GM19193 (cell line): ENCODE measurements around the gene ACTR8.

ENCODE experiments used
- POLR2A ChIP-seq: IDR thresholded peaks from 4 replicates; pipeline ENCODE4 v1.6.1; 2011; ENCODE audit not compliant: insufficient read depth, insufficient read length; ENCODE audit errors: extremely low read depth

Gene ACTR8

GRCh38 chr3:53844262-53845102 lies 37.5 kb downstream of the ACTR8 start:
- no peak for TF ChIP-seq POLR2A

GRCh38 chr3:53843195-53844177 lies 38.5 kb downstream of the ACTR8 start:
- TF ChIP-seq POLR2A: no peak

- TF ChIP-seq POLR2A: no peak
Observed at GRCh38 chr3:53842436-53843194, 39.3 kb downstream of the ACTR8 start.

GRCh38 chr3:53841296-53841695 lies 40.7 kb downstream of the ACTR8 start:
- no peak for TF ChIP-seq POLR2A

GRCh38 chr3:53837331-53837730 lies 44.6 kb downstream of the ACTR8 start:
- TF ChIP-seq POLR2A: no peak

GRCh38 chr3:53836084-53836872 lies 45.7 kb downstream of the ACTR8 start:
- no peak for TF ChIP-seq POLR2A

GRCh38 chr3:53835257-53835656 lies 46.7 kb downstream of the ACTR8 start:
- no peak for TF ChIP-seq POLR2A

- no peak for TF ChIP-seq POLR2A
Observed at GRCh38 chr3:53834429-53835095, 47.4 kb downstream of the ACTR8 start.

GRCh38 chr3:53833700-53834099 lies 48.3 kb downstream of the ACTR8 start:
- no peak for TF ChIP-seq POLR2A

GRCh38 chr3:53833053-53833645 lies 48.8 kb downstream of the ACTR8 start:
- TF ChIP-seq POLR2A: no peak

- TF ChIP-seq POLR2A: no peak
Observed at GRCh38 chr3:53830944-53831343, 51.0 kb downstream of the ACTR8 start.

- no peak for TF ChIP-seq POLR2A
Observed at GRCh38 chr3:53829605-53830004, 52.3 kb downstream of the ACTR8 start.

- TF ChIP-seq POLR2A: no peak
Observed at GRCh38 chr3:53828581-53828980, 53.4 kb downstream of the ACTR8 start.
